NT2/D1 (cell line): ENCODE results near the gene STARD10.

ENCODE experiments used
- SUZ12 ChIP-seq: IDR thresholded peaks from 2 replicates; pipeline ENCODE4 v1.6.1; 2011; ENCODE audit not compliant: insufficient read length, insufficient read depth; ENCODE audit errors: extremely low read depth
- YY1 ChIP-seq: IDR thresholded peaks from 2 replicates; pipeline ENCODE4 v1.6.1; 2011; ENCODE audit not compliant: insufficient read length, insufficient read depth
- ZNF274 ChIP-seq: IDR thresholded peaks from 2 replicates; pipeline ENCODE4 v1.6.1; 2011; ENCODE audit warnings: mild to moderate bottlenecking, low read depth, low read length

- TF ChIP-seq SUZ12: no peak
- TF ChIP-seq YY1: no peak
- TF ChIP-seq ZNF274: no peak
Measured at GRCh38 chr11:72721689-72722049, 72.2 kb downstream of the STARD10 start.
